Left cardiac atrium (tissue), 4 donors: Measurements from ENCODE around the gene KLHL6. TPM values are rescaled to one million over a fixed set of nuclear protein-coding genes. Genes with fewer than 3 reads are reported as not detected.
"Not testable (repeated sequence)": the region's sequence is repeated elsewhere in the genome, so short reads cannot be mapped to it uniquely, and the experiment has no call there.

Experiments
- ATAC-seq, 2 donors: fragments of 200-7000 bp; cut with Tn5 transposase; one replicate each; pipeline ENCODE4 v1.9.1; 2020; ENCODE audit warnings: mild to moderate bottlenecking in 2 of 2, moderate library complexity in 2 of 2
- DNase-seq: peaks from one replicate; pipeline ENCODE4 v3.0.0-alpha.2; 2020
- intact Hi-C, 2 donors: fragments of 100-400 bp; cut with DNase I; formaldehyde crosslinking; loops; one replicate each; pipeline versions ENCODE4 v1.14.1 to v1.15.1; 2022 to 2023
- total RNA-seq, 2 donors: library from RNA; stranded (reverse); fragmentation: NEBNext Ultra II Directional; extraction: Animal tissue kit (Norgen Biotek cat#: 25700); gene quantifications; one replicate each; pipeline ENCODE4 v1.2.1, GENCODE V29; 2021
- donor health status: DM: no; HTN: yes; CAD: no.
- donor health status: DM: no; HTN: yes; CAD: no; lungs with severe emphysema.
- donor health status: DM: yes; HTN: yes; CAD: no.
- donor health status: Dilated cardiomyopathy.

KLHL6 gene
- total RNA-seq, 2 donors from 2014 or later: 1.7 to 2.1 TPM

- no peak for DNase-seq
- intact Hi-C loops: no loop called here
- ATAC-seq: no peak
Measured at GRCh38 chr3:183491923-183492848, 63.3 kb downstream of the KLHL6 start.

GRCh38 chr3:183491109-183491922, 64.2 kb downstream of the KLHL6 start:
- DNase-seq: no peak
- intact Hi-C loops: no loop called here
- ATAC-seq: no peak

- intact Hi-C loops: no loop called here
- no peak for DNase-seq
- no peak for ATAC-seq
Measured at GRCh38 chr3:183490653-183491052, 64.9 kb downstream of the KLHL6 start.

- DNase-seq (no peak), ATAC-seq (no peak)
- intact Hi-C loops: no loop called here
Measured at GRCh38 chr3:183490211-183490601, 65.3 kb downstream of the KLHL6 start.

- ATAC-seq (no peak), DNase-seq (no peak)
- intact Hi-C loops: no loop called here
Measured at GRCh38 chr3:183489455-183490210, 65.9 kb downstream of the KLHL6 start.

GRCh38 chr3:183488343-183488742, 67.2 kb downstream of the KLHL6 start:
- ATAC-seq: no peak
- intact Hi-C loops: no loop called here
- no peak for DNase-seq

GRCh38 chr3:183487896-183488295, 67.6 kb downstream of the KLHL6 start:
- DNase-seq (no peak), ATAC-seq (no peak)
- intact Hi-C loops: no loop called here

GRCh38 chr3:183487016-183487415, 68.5 kb downstream of the KLHL6 start:
- DNase-seq: no peak
- intact Hi-C loops: no loop called here
- ATAC-seq: no peak

- intact Hi-C loops: no loop called here
- DNase-seq: no peak
- ATAC-seq: no peak
Measured at GRCh38 chr3:183486472-183486871, 69.0 kb downstream of the KLHL6 start.

- ATAC-seq (no peak), DNase-seq (no peak)
- intact Hi-C loops: no loop called here
Measured at GRCh38 chr3:183485585-183485984, 69.9 kb downstream of the KLHL6 start.

GRCh38 chr3:183485093-183485492, 70.4 kb downstream of the KLHL6 start:
- intact Hi-C loops: no loop called here
- ATAC-seq: no peak
- DNase-seq: no peak

GRCh38 chr3:183484431-183485075, 71.0 kb downstream of the KLHL6 start:
- no peak for DNase-seq
- intact Hi-C loops: no loop called here
- ATAC-seq: no peak

- ATAC-seq (no peak), DNase-seq (no peak)
- intact Hi-C loops: no loop called here
Measured at GRCh38 chr3:183481582-183481981, 73.9 kb downstream of the KLHL6 start.

GRCh38 chr3:183478501-183478900, 77.0 kb downstream of the KLHL6 start:
- ATAC-seq: no peak
- intact Hi-C loops: loop anchor here in 1 of 2 donors (10.0 kb wide), 1 partner anchor 286 kb away; no protein-coding TSS in a partner anchor
- DNase-seq: no peak

GRCh38 chr3:183477801-183478456, 77.6 kb downstream of the KLHL6 start:
- DNase-seq (no peak), ATAC-seq (no peak)
- intact Hi-C loops: loop anchor here in 1 of 2 donors (10.0 kb wide), 1 partner anchor 287 kb away; no protein-coding TSS in a partner anchor

- not testable (repeated sequence) for ATAC-seq
- intact Hi-C loops: loop anchor here in 1 of 2 donors (10.0 kb wide), 1 partner anchor 289 kb away; no protein-coding TSS in a partner anchor
Measured at GRCh38 chr3:183475764-183476162, 79.7 kb downstream of the KLHL6 start.

GRCh38 chr3:183475016-183475763, 80.3 kb downstream of the KLHL6 start:
- DNase-seq (no peak), ATAC-seq (no peak)
- intact Hi-C loops: loop anchor here in 1 of 2 donors (10.0 kb wide), 1 partner anchor 290 kb away; no protein-coding TSS in a partner anchor

More at GRCh38 chr3:183475764-183476162, 79.7 kb downstream of the KLHL6 start:
- not testable (repeated sequence) for DNase-seq
